ENCODE results near the gene YPEL1.
"Not testable (repeated sequence)": the region's sequence is repeated elsewhere in the genome, so short reads cannot be mapped to it uniquely, and the experiment has no call there.

The YPEL1 gene

DNA sequence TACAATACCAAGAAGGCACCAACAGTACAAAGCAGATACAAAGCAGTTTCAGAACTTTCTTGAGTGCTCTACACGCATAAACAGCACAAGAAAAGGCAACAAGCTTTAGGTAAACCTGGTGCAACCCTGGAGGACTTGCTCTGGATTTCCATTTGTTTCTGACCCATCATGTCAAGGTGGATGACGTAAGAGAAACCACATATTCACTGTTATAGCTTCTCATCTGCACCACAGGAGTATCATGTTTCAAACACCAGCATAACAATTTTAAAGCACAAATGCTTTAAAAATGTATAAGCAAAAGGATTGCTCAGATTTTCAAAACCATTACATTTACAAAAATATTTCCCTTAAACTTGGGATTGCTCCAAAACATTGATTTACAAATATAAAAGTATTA lies 25.0 kb upstream of the YPEL1 start:
- Mint-ChIP-seq H3K4me3 (no peak overlapping the region), H3K36me3 (ENCODE audit: low read depth) (peaks cover 63% of the 10 kb centered on the region), H3K27ac (no peak overlapping the region), H3K27me3 (no peaks in the 10 kb centered on the region), H3K4me1 (peaks cover 56% of the 10 kb centered on the region), H3K9me3 (no peaks in the 10 kb centered on the region)
- ATAC-seq (no peak), DNase-seq (no peak)

DNA sequence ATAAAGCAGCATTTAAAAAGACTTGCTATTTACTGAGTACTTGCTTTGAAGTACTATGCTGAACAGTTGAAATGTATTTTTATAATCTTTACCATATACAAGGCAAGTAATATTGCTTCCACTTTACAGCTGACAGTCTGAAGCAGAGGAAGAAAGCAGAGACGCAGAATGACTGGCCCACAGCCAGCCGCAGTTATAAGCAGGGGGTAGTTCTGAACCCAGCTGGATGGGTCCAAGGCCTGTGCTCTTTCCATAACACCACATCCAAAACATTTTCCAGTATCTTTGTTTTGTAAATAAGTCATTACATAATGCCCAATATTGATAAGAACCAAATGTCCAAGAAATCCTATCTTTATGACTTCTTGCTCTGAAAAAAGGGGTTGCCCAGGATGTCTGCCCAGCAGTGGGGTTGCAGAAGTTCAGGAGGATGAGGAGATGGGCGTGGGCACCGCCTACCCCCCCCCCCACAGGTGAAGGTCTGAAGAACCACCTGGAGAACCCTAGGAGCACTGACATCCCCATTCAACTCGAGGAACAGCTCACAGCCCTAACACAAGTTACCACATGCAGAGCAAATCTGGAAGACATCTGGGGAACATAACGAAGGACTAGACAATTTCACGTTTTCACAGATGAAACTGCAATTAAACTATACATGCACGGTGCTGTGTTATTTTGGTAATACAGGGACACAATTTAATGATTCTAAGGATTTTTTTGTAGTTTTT lies 24.2 kb upstream of the YPEL1 start:
- no peaks in the 10 kb centered on the region for H3K9me3 Mint-ChIP-seq
- peaks cover 51% of the 10 kb centered on the region for H3K4me1 Mint-ChIP-seq
- no peak overlapping the region for H3K4me3 Mint-ChIP-seq
- no peaks in the 10 kb centered on the region for H3K27me3 Mint-ChIP-seq
- ATAC-seq (no peak), DNase-seq (no peak)
- H3K27ac Mint-ChIP-seq, result no peak overlapping the region
- H3K36me3 Mint-ChIP-seq (ENCODE audit: low read depth), result peaks cover 55% of the 10 kb centered on the region

DNA sequence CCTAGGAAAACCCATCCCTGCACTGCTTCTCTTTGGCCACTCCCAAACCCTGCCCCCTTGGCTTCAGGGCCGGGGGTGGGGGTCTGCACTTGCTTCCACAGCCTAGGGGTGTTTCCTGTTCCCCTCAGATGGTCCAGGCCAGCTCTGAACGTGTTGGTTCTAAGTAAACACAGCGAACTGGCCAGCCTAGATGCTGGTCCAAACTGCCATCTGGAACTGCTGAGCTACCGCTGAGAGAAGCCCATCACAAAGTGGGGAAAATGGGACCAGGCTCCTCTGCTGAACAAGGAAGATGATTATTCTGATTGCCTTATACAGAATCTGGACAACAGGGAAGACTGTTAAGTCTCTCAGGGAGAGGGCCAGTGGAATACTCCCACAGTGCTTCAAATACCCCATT lies 23.5 kb upstream of the YPEL1 start:
- no peak for ATAC-seq
- Mint-ChIP-seq H3K4me1 (peaks cover 47% of the 10 kb centered on the region), H3K9me3 (no peaks in the 10 kb centered on the region), H3K27ac (no peak overlapping the region), H3K36me3 (ENCODE audit: low read depth) (peaks cover 53% of the 10 kb centered on the region), H3K27me3 (no peaks in the 10 kb centered on the region), H3K4me3 (no peak overlapping the region)
- no peak for DNase-seq

DNA sequence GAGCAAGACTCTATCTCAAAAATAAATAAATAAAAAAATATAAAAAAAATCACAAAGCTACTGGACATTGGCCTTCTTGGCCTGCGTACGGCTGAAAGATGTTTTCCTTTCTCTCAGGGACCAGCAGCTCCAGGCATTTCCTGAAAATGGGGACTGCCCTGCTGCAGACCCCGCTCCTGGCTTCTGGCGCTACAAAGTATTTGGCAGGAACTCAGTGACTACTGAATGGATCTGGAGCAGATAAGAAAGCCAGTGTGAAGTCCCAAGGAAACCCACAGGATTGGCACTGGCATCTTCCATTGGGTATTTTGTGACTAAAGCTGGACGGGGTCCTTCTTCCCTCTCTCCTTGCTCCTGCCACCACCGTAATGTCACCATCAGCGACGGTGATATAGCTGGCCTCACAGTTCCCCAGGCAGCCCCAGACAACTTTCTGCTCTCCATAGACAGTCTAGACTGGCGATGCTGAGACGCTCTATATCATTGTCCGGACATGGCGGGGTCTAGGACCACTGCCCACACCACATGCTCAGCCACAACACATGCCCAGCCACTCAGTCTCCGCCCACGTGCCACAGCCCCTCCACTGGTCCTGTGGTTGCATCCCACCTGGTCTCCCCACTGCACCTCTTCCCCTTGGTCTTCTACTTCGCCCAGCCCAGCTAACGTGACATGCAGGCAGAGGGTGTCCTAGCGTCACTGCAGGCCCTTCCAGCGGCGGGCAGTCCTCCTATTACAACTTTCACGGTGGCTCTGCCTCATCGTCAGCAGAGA lies 22.7 kb upstream of the YPEL1 start:
- peaks cover 45% of the 10 kb centered on the region for H3K36me3 Mint-ChIP-seq (ENCODE audit: low read depth)
- no peak overlapping the region for H3K27ac Mint-ChIP-seq
- H3K4me3 Mint-ChIP-seq, result no peak overlapping the region
- DNase-seq (no peak), ATAC-seq (no peak)
- H3K9me3 Mint-ChIP-seq, result no peaks in the 10 kb centered on the region
- H3K27me3 Mint-ChIP-seq, result no peaks in the 10 kb centered on the region
- H3K4me1 Mint-ChIP-seq, result peaks cover 39% of the 10 kb centered on the region

DNA sequence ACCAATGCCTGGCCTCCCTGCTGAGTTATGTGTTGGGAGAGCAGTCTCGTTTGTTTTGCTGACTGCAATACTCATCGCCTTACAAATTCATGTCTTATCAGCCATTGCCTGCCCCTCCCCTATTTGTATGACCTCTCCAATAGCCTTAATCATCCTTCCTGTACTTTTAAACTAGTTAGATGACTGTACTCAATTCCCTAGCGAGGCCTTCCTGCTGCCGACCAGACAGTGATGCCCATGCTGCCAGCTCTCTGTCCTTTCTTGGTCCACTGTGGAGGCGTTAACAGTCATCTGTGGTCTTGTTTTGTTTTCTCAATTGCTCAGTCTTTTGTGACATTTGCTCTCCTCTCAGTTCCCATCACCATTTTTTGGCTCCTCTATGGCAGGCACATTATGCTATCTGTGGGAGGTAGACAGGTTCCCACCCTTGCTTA lies 20.3 kb upstream of the YPEL1 start:
- H3K4me3 Mint-ChIP-seq, result no peak overlapping the region
- ATAC-seq (peak; percentile 53), DNase-seq (no peak)
- H3K36me3 Mint-ChIP-seq (ENCODE audit: low read depth), result peaks cover 30% of the 10 kb centered on the region
- H3K9me3 Mint-ChIP-seq, result no peaks in the 10 kb centered on the region
- peaks cover 23% of the 10 kb centered on the region for H3K4me1 Mint-ChIP-seq
- no peak overlapping the region for H3K27ac Mint-ChIP-seq
- no peaks in the 10 kb centered on the region for H3K27me3 Mint-ChIP-seq

DNA sequence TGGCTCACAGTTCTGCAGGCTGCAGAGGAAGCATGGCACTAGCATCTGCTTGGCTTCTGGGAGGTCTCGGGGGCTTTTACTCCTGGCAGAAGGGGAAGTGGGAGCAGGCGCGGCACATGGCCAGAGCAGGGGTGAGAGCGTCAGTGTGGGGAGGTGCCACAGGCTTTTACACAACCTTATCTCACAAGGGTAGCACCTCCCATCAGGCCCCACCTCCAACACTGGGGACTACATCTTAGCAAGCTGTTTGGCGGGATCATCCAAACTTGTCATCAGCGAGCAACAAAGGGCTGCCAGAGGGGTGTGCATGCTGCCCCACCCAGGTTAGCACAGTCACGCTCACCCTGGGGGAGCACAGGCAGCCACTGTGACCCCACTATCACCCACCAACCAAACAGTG lies 18.9 kb upstream of the YPEL1 start:
- no peaks in the 10 kb centered on the region for H3K9me3 Mint-ChIP-seq
- H3K36me3 Mint-ChIP-seq (ENCODE audit: low read depth), result peaks cover 22% of the 10 kb centered on the region
- no peak overlapping the region for H3K4me3 Mint-ChIP-seq
- no peak overlapping the region for H3K27ac Mint-ChIP-seq
- peaks cover 18% of the 10 kb centered on the region for H3K4me1 Mint-ChIP-seq
- no peaks in the 10 kb centered on the region for H3K27me3 Mint-ChIP-seq
- ATAC-seq, result no peak
- DNase-seq, result no peak

DNA sequence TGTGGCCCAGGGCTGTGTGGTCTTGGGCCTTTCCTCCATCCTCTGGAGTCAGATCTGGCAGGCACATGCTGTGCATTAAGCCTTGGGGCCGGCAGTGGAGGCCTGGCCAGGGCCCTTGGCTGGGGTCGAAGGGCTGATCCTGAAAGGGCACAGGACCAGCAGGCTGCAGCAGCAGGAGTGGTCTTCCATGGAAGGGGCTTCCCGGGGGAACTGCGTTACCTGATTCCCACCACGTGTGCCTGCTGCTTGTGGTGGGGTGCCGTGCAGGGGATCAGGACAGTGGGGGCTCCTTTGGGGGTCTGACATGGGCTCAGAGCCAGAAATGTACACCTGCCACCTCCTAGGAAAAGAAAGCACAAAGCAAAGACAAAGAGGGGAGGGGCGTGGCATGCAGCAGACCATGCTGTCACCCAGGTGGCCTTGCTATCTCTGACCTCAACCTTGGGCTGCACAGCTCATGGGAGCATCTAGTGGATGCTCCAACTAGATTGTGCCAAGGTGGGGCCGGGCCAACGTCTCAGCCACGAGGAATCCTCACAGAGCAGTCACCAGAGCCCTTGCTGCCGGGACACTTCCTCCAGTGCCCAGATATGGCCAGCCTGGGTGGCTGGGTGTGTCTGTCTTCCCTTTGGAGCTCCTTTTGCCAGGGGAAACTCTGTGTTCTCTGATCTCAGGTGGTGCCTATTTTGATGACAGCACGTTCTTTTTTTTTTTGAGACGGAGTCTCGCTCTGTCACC lies 17.9 kb upstream of the YPEL1 start:
- Mint-ChIP-seq H3K27ac (no peak overlapping the region), H3K27me3 (no peaks in the 10 kb centered on the region), H3K9me3 (no peaks in the 10 kb centered on the region), H3K4me1 (peaks cover 18% of the 10 kb centered on the region), H3K36me3 (ENCODE audit: low read depth) (peaks cover 17% of the 10 kb centered on the region), H3K4me3 (no peak overlapping the region)
- DNase-seq, result no peak
- ATAC-seq, result no peak

DNA sequence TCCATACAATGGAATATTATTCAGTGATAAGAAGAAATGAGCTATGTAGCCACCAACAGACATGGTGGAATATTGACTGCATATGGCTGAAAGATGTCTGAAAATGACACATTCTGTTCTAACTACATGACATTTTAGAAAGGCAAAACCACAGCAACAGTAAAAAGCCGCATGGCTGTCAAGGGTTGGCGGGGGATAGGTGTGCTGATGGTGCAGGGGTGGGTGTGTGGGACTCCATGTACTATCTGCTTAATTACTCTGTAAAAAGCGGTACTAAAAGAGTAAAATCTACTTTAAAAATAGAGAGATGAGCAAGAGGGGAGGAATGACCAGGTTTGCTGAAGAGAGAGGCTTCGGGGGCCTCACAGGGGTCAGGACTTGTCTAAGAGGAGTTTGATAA lies 16.7 kb upstream of the YPEL1 start:
- no peak overlapping the region for H3K27ac Mint-ChIP-seq
- peaks cover 18% of the 10 kb centered on the region for H3K4me1 Mint-ChIP-seq
- no peak overlapping the region for H3K4me3 Mint-ChIP-seq

DNA sequence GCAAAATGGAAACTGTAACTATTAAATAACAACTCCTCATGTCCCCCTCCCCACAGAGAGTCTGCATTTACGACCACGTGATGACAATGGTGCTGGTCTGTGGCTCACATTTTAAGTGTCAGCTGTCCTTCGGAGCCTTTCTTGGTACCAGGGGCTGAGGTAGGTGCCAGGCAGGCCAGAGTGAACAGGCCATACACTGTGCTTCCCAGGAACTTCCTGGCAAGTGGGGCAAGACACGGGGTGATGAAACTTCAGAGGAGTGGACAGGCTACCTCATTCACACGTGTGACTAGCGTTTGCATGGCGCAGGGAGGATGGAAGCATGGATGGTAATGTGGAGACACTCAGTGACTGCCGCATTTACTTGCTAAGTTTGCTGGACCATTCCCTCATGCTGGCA lies 10.4 kb upstream of the YPEL1 start:
- H3K4me3 Mint-ChIP-seq, result no peak overlapping the region

More for the DNA sequence above, 16.7 kb upstream of the YPEL1 start:
- H3K9me3 Mint-ChIP-seq, result no peaks in the 10 kb centered on the region
- H3K27me3 Mint-ChIP-seq, result no peaks in the 10 kb centered on the region
- peaks cover 13% of the 10 kb centered on the region for H3K36me3 Mint-ChIP-seq (ENCODE audit: low read depth)
- ATAC-seq (peak; percentile 47), DNase-seq (no peak)

DNA sequence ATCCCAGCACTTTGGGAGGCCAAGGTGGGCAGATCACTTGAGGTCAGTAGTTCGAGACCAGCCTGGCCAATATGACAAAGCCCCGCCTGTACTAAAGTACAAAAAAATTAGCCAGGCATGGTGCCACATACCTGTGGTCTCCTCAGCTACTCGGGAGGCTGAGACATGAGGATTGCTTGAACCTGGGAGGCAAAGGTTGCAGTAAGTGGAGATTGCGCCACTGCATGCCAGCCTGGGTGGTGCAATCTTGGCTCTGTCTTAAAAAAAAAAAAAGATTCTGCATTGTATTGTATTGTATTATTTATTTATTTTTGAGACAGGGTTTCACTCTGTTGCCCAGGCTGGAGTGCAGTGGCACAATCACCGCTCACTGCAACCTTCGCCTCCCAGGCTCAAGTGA lies 9.3 kb upstream of the YPEL1 start:
- not testable (repeated sequence) for H3K9me3 Mint-ChIP-seq; H3K4me3 Mint-ChIP-seq; H3K27me3 Mint-ChIP-seq; H3K27ac Mint-ChIP-seq; ATAC-seq; DNase-seq; H3K4me1 Mint-ChIP-seq; H3K36me3 Mint-ChIP-seq (ENCODE audit: low read depth)

More for the DNA sequence above, 10.4 kb upstream of the YPEL1 start:
- no peaks in the 10 kb centered on the region for H3K36me3 Mint-ChIP-seq (ENCODE audit: low read depth)
- ATAC-seq, result no peak
- H3K27ac Mint-ChIP-seq, result no peak overlapping the region
- no peaks in the 10 kb centered on the region for H3K27me3 Mint-ChIP-seq
- H3K9me3 Mint-ChIP-seq, result no peaks in the 10 kb centered on the region
- DNase-seq, result no peak
- H3K4me1 Mint-ChIP-seq, result no peaks in the 10 kb centered on the region

DNA sequence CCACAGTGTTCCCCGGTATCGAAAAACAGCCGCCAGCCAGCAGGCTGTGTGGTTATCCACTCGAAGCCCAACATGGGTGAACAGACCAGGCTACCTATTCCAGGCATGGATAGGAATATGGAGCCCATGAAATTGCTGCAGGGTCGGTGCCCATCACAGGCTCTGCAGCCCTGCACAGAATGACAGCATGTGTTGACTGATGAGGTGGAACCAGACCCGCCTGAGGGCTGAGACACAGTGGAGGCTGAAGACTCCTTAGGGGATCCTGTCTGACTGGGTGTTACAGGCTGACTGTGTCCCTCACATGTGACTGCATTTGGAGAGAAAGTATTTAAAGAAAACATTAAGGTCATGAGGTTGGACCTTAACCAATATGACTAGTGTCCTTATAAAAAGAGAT lies 6.2 kb upstream of the YPEL1 start:
- DNase-seq (no peak), ATAC-seq (no peak)
- H3K4me1 Mint-ChIP-seq, result peaks cover 12% of the 10 kb centered on the region
- no peaks in the 10 kb centered on the region for H3K9me3 Mint-ChIP-seq
- peaks cover 4% of the 10 kb centered on the region for H3K27me3 Mint-ChIP-seq
- H3K36me3 Mint-ChIP-seq (ENCODE audit: low read depth), result no peaks in the 10 kb centered on the region
- no peak overlapping the region for H3K4me3 Mint-ChIP-seq
- H3K27ac Mint-ChIP-seq, result no peak overlapping the region

DNA sequence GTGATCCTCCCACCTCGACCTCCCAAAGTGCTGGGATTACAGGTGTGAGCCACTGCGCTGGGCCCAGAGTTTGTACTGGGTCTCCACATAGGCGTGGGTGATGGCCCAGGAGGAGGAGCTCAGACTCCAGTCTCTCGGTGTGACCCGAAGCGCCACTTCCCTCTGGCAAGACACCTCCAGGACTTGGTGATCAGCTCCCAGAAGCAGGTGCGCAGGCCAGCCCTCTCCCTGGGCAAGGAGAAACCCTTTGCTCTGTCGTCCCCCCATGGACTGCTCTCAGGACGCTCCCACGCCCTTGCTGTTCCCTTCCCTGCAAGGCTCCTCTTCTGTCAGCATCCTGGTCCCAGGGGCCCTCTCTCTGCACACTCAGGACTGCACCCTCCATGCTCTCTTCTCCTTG lies 5.5 kb upstream of the YPEL1 start:
- Mint-ChIP-seq H3K27me3 (peaks cover 4% of the 10 kb centered on the region), H3K27ac (no peak overlapping the region), H3K4me1 (peaks cover 12% of the 10 kb centered on the region), H3K9me3 (no peaks in the 10 kb centered on the region), H3K36me3 (ENCODE audit: low read depth) (no peaks in the 10 kb centered on the region), H3K4me3 (no peak overlapping the region)
- no peak for ATAC-seq
- DNase-seq, result no peak

DNA sequence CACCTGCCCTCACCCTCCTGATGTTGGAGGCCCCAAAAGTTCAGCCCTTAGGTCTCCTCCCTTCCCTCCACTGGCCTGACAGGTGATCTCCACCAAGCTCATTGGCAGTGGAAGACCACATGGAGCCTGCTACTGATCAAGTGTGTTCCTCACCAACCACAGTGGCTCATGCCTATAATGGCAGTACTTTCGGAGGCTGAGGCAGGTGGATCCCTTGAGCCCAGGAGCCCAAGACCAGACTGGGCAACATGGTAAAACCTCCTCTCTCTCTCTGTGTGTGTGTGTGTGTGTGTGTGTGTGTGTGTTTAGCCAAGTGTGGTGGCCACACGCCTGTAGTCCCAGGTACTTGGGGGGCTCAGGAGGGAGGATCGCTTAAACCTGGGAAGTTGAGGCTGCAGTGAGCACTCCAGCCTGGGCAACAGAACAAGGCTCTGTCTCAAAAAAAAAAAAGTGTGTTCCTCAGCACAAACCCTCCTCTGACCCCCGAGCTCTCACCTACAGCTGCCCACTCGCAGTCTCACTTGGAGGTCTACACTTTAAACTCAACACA lies 4.3 kb upstream of the YPEL1 start:
- ATAC-seq, result no peak
- Mint-ChIP-seq H3K4me3 (no peak overlapping the region), H3K36me3 (ENCODE audit: low read depth) (no peaks in the 10 kb centered on the region), H3K27ac (no peak overlapping the region), H3K27me3 (peaks cover 5% of the 10 kb centered on the region), H3K4me1 (peaks cover 16% of the 10 kb centered on the region), H3K9me3 (no peaks in the 10 kb centered on the region)
- no peak for DNase-seq

DNA sequence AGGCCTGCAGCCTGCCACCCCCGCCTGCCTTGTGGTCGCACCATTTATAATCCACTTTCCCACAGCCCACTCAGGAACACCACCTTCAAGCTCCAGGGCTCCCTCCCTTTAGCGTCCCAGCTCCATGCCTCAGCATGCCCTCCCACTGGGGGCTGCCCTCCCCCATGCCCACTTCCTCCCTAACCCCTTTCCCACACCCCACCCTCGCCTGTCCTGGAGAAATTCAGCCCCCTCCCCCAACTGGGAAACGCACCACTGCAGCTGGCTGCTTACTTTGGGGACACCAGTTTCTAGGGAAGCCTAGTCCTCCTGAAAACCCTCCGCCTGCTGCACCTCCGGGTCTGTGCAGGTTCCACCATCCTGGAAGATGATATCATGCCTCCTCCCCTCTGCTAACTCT lies 3.4 kb upstream of the YPEL1 start:
- Mint-ChIP-seq H3K27me3 (peaks cover 7% of the 10 kb centered on the region), H3K36me3 (ENCODE audit: low read depth) (no peaks in the 10 kb centered on the region), H3K4me3 (no peak overlapping the region), H3K9me3 (no peaks in the 10 kb centered on the region), H3K4me1 (peaks cover 25% of the 10 kb centered on the region), H3K27ac (no peak overlapping the region)
- no peak for DNase-seq
- ATAC-seq, result no peak
